GM12878 (cell line): ENCODE measurements around the gene RXRG. TPM values are rescaled to one million over a fixed set of nuclear protein-coding genes. Genes with fewer than 3 reads are reported as not detected.

Experiments used
- ATAC-seq: fragments of 200-7000 bp; cut with Tn5 transposase; 3 replicates; pipeline ENCODE4 v1.9.1; 2020; ENCODE audit warnings: mild to moderate bottlenecking, moderate library complexity
- BruUV-seq: library from RNA; stranded (reverse); fragments of 400-500 nt; replicated peaks from 2 replicates; lab custom pipeline; 2021; lab: Mats Ljungman, UMichigan
- CTCF ChIA-PET: fragments of 300-600 bp; sonication (Branson Sonifier 250); formaldehyde crosslinking; extraction: SDS; loops from one replicate; lab custom pipeline; 2021; ENCODE audit warnings: inconsistent platforms; lab: Yijun Ruan, JAX
- POLR2A ChIA-PET: fragments of 350-600 bp; formaldehyde crosslinking; extraction: SDS; loops from one replicate; lab custom pipeline; 2021; ENCODE audit warnings: inconsistent platforms; lab: Charles Lee
- RAD21 ChIA-PET: fragments of 300-600 bp; sonication (Branson Sonifier 250); formaldehyde crosslinking; loops from one replicate; lab custom pipeline; 2023; ENCODE audit warnings: antibody characterized with exemption; ENCODE audit not compliant: unreplicated experiment; lab: Charles Lee
- SMC1A ChIA-PET: fragments of 300-600 bp; sonication (Branson Sonifier 250); formaldehyde crosslinking; loops from one replicate; lab custom pipeline; 2023; ENCODE audit not compliant: unreplicated experiment, uncharacterized antibody; lab: Charles Lee
- DNase-seq: peaks from one replicate; pipeline ENCODE4 v3.0.0-alpha.2; 2011; ENCODE audit warnings: low read depth, low spot score
- FAIRE-seq: peaks from 3 replicates; lab custom pipeline; 2011; peaks lifted over from hg19 to GRCh38; lab: Jason Lieb, UNC
- H2AFZ ChIP-seq: 2 replicates; pipeline ENCODE4 v1.6.0; 2011; ENCODE audit warnings: low read depth, low read length, control low read depth; ENCODE audit not compliant: control insufficient read depth
- H3K27ac ChIP-seq: 2 replicates; pipeline ENCODE4 v1.5.1; 2011; ENCODE audit warnings: control low read depth; ENCODE audit not compliant: control insufficient read depth, insufficient read depth
- H3K27me3 ChIP-seq, 2 experiments: replicated peaks in 1 of 2; 2 replicates each; pipeline versions ENCODE4 v1.6.0 to v1.6.1; 2011; ENCODE audit warnings: low read length in 1 of 2; ENCODE audit not compliant: control insufficient read depth in 2 of 2, insufficient read depth in 2 of 2
- H3K36me3 ChIP-seq, 2 experiments: 2 replicates each; pipeline ENCODE4 v1.5.1; 2011; ENCODE audit warnings: low read length in 1 of 2; ENCODE audit not compliant: control insufficient read depth in 2 of 2, insufficient read depth in 2 of 2
- H3K4me1 ChIP-seq: 2 replicates; pipeline ENCODE4 v1.6.1; 2011; ENCODE audit warnings: mild to moderate bottlenecking, low read length, moderate library complexity, mixed read lengths; ENCODE audit not compliant: control insufficient read depth, insufficient read depth
- H3K4me2 ChIP-seq: 2 replicates; pipeline ENCODE4 v1.6.0; 2011; ENCODE audit warnings: control low read depth; ENCODE audit not compliant: control insufficient read depth, insufficient read depth
- H3K4me3 ChIP-seq: fragments of 200-600 bp; sonication (generic); 2 replicates; pipeline ENCODE4 v1.5.1; 2016
- H3K79me2 ChIP-seq: 2 replicates; pipeline ENCODE4 v1.6.0; 2011; ENCODE audit warnings: low read length; ENCODE audit not compliant: control insufficient read depth, insufficient read depth
- H3K9ac ChIP-seq: 2 replicates; pipeline ENCODE4 v1.8.0; 2011; ENCODE audit warnings: low read length, control low read depth, mixed read lengths; ENCODE audit not compliant: control insufficient read depth, insufficient read depth
- H3K9me3 ChIP-seq: replicated peaks from 3 replicates; pipeline ENCODE4 v1.5.1; 2011; ENCODE audit warnings: mild to moderate bottlenecking, low read length; ENCODE audit not compliant: control insufficient read depth, insufficient read depth
- H4K20me1 ChIP-seq: 2 replicates; pipeline ENCODE4 v1.6.0; 2011; ENCODE audit not compliant: control insufficient read depth, insufficient read depth
- HDAC6 ChIP-seq: fragments of 200-600 bp; sonication (generic); IDR thresholded peaks from one replicate; pipeline ENCODE4 v1.8.0; 2017; ENCODE audit warnings: antibody characterized with exemption; ENCODE audit not compliant: unreplicated experiment
- IRF3 ChIP-seq: fragments of 450-650 bp; IDR thresholded peaks from 2 replicates; pipeline ENCODE4 v1.6.1; 2014; ENCODE audit warnings: mild to moderate bottlenecking
- JUND ChIP-seq: IDR thresholded peaks from 2 replicates; pipeline ENCODE4 v1.6.1; 2012; ENCODE audit warnings: low read depth, mild to moderate bottlenecking, low read length, improper control_type of control experiment, moderate library complexity
- NR2F1 ChIP-seq: fragments of 450-650 bp; conservative IDR thresholded peaks from 2 replicates; pipeline ENCODE4 v1.6.1; 2017; ENCODE audit warnings: mild to moderate bottlenecking
- PBX3 ChIP-seq: IDR thresholded peaks from 2 replicates; pipeline ENCODE4 v1.6.1; 2011; ENCODE audit warnings: mild to moderate bottlenecking, low read depth, low read length, moderate library complexity; ENCODE audit not compliant: insufficient replicate concordance
- PKNOX1 ChIP-seq: fragments of 450-650 bp; IDR thresholded peaks from 2 replicates; pipeline ENCODE4 v1.6.1; 2016; ENCODE audit warnings: mild to moderate bottlenecking
- PRDM15 ChIP-seq: fragments of 450-650 bp; formaldehyde crosslinking; IDR thresholded peaks from 2 replicates; pipeline ENCODE4 v1.4.0; 2020; ENCODE audit warnings: mild to moderate bottlenecking, moderate library complexity
- STAT1 ChIP-seq: fragments of 450-650 bp; conservative IDR thresholded peaks from 2 replicates; pipeline ENCODE4 v1.6.1; 2014; ENCODE audit warnings: antibody characterized with exemption, mild to moderate bottlenecking
- TCF12 ChIP-seq: IDR thresholded peaks from 2 replicates; pipeline ENCODE4 v1.6.1; 2011; ENCODE audit warnings: low read depth, mild to moderate bottlenecking, low read length
- ZBTB4 ChIP-seq: fragments of 450-650 bp; formaldehyde crosslinking; IDR thresholded peaks from 2 replicates; pipeline ENCODE4 v1.4.0; 2022; ENCODE audit warnings: mild to moderate bottlenecking, moderate library complexity
- ZNF384 ChIP-seq: IDR thresholded peaks from 2 replicates; pipeline ENCODE4 v1.6.1; 2012; ENCODE audit warnings: low read depth, mild to moderate bottlenecking, low read length, improper control_type of control experiment, borderline replicate concordance
- in situ Hi-C: fragments of 300-500 bp; cut with MboI; formaldehyde crosslinking; loops from 9 replicates; pipeline ENCODE4 v1.14.3; 2018; ENCODE audit warnings: mixed read lengths
- intact Hi-C: fragments of 100-400 bp; cut with micrococcal nuclease; formaldehyde crosslinking; loops from one replicate; pipeline ENCODE4 v1.14.2; 2022; ENCODE audit not compliant: unreplicated experiment
- polyA plus RNA-seq, 11 experiments: library from polyadenylated mRNA; depleted of rRNA in 4 of 11; unstranded in 6 of 11; stranded (reverse) in 5 of 11; fragments of >200 nt; fragmentation: Nextera tagmentation in 4 of 11; fragmentation: Illumina TruSeq in 1 of 11; extraction: Ambion mirVana in 4 of 11; extraction: Trizol in 1 of 11; gene quantifications; 1 replicate in 1 of 11; 2 replicates in 10 of 11; pipeline versions ENCODE4 v1.2.1 to v1.2.3, GENCODE V29; 2011 to 2016; ENCODE audit warnings: inconsistent platforms in 2 of 11, missing spikeins in 2 of 11, low read depth in 1 of 11
- total RNA-seq, 4 experiments: library from RNA; depleted of rRNA in 3 of 4; stranded (reverse); fragments of >200 nt in 3 of 4; fragmentation: Illumina TruSeq in 1 of 4; extraction: Trizol in 1 of 4; gene quantifications; 2 replicates each; pipeline versions ENCODE4 v1.2.1 to v1.2.3, GENCODE V29; 2013 to 2021

Gene RXRG
- total and polyA plus RNA-seq, 10 of the 15 experiments (the other 5 are each of a cell fraction or from before 2014, with no cell fraction given): 0.10 TPM; not detected in 9

- TF ChIP-seq PKNOX1 (no peak), STAT1 (no peak), ZNF384 (no peak), HDAC6 (no peak), JUND (no peak)
- TF ChIP-seq, all 136 proteins: peak for 0
Measured at GRCh38 chr1:165419839-165420238, 25.1 kb downstream of the RXRG start (continued).

- Histone ChIP-seq H4K20me1 (no peaks in the 10 kb centered on the region), H3K79me2 (no peaks in the 10 kb centered on the region), H3K27me3 (peaks cover 0 to 7% of the 10 kb centered on the region in 2 experiments; a peak in 2 of 4 replicates), H3K4me3 (no peak overlapping the region), H3K4me1 (no peaks in the 10 kb centered on the region), H2AFZ (no peak overlapping the region), H3K27ac (no peak overlapping the region), H3K9me3 (no peaks in the 10 kb centered on the region), H3K4me2 (no peak overlapping the region), H3K9ac (no peak overlapping the region), H3K36me3 (no peaks in the 10 kb centered on the region)
- CTCF ChIA-PET: no interaction called here
- DNase-seq: no peak
- POLR2A ChIA-PET: no interaction called here
- in situ Hi-C loops (no loop called here), intact Hi-C loops (no loop called here)
- no peak for ATAC-seq
- FAIRE-seq: no peak
- SMC1A ChIA-PET: interaction anchor here (1.0 kb wide), 1 partner anchor 9 kb away, joined by 3 read pairs; no protein-coding TSS in a partner anchor
- no TSS peak for BruUV-seq
- RAD21 ChIA-PET: no interaction called here
- no peak for TF ChIP-seq NR2F1
- no peak for TF ChIP-seq PRDM15
- TF ChIP-seq IRF3: no peak
- no peak for TF ChIP-seq PBX3
- TF ChIP-seq TCF12: no peak
- no peak for TF ChIP-seq ZBTB4
Measured at GRCh38 chr1:165418195-165418594, 26.7 kb downstream of the RXRG start.
